Osteocyte (in vitro differentiated cells): Measurements from ENCODE around the gene NOA1. TPM values are rescaled to one million over a fixed set of nuclear protein-coding genes. Genes with fewer than 3 reads are reported as not detected.

ENCODE experiments used
- DNase-seq: peaks from one replicate; pipeline ENCODE4 v3.0.0; 2021; ENCODE audit warnings: mixed read lengths; ENCODE audit not compliant: unreplicated experiment; ENCODE audit errors: extremely low spot score
- H3K27ac Mint-ChIP-seq: one replicate; pipeline ENCODE4 v1.8.0; 2021; ENCODE audit warnings: mild to moderate bottlenecking, mixed read lengths; ENCODE audit not compliant: unreplicated experiment
- H3K27me3 Mint-ChIP-seq: one replicate; pipeline ENCODE4 v1.8.0; 2021; ENCODE audit warnings: mixed read lengths; ENCODE audit not compliant: unreplicated experiment
- H3K36me3 Mint-ChIP-seq: one replicate; pipeline ENCODE4 v1.8.0; 2021; ENCODE audit warnings: mixed read lengths; ENCODE audit not compliant: unreplicated experiment
- H3K4me1 Mint-ChIP-seq: one replicate; pipeline ENCODE4 v1.8.0; 2021; ENCODE audit warnings: mixed read lengths; ENCODE audit not compliant: unreplicated experiment
- H3K4me3 Mint-ChIP-seq: one replicate; pipeline ENCODE4 v1.8.0; 2021; ENCODE audit warnings: mild to moderate bottlenecking, moderate library complexity, mixed read lengths; ENCODE audit not compliant: unreplicated experiment
- H3K9me3 Mint-ChIP-seq: one replicate; pipeline ENCODE4 v1.8.0; 2021; ENCODE audit warnings: mixed read lengths; ENCODE audit not compliant: unreplicated experiment
- total RNA-seq: library from RNA; stranded (reverse); gene quantifications from 2 replicates; pipeline ENCODE4 v1.2.1, GENCODE V29; 2021
- TF ChIP-seq, protein P1 (sequence below): fragments of 200-600 bp; sonication (generic); IDR thresholded peaks from 2 replicates; pipeline ENCODE4 v1.5.0; 2021; ENCODE audit warnings: antibody characterized with exemption, mild to moderate bottlenecking, moderate library complexity

The NOA1 gene
- total RNA-seq, 1 donor from 2014 or later = 21.6 TPM

DNA sequence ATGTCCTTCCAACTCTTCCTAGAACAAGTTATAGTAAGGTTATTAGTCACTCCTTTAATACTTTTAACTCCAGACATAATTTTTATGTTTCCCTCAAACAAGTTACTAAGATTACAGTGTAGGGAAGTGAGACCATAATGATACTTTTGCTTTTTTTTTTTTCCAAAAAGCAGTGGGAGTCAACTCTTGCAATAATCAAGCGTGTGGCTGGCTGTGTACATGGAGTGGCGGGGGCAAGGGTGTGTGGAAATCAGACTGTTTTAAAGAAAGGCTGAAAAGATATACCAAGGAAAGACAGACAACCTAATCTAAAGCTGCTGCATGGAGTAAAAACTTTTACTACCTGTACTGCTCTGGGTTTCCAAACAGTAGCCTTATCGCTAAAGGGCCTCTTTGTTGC is 4.1 kb downstream of the NOA1 start:
- peaks cover 5% of the 10 kb centered on the region for H3K9me3 Mint-ChIP-seq
- peaks cover 38% of the 10 kb centered on the region for H3K36me3 Mint-ChIP-seq
- H3K27ac Mint-ChIP-seq = no peak overlapping the region
- no peak for DNase-seq
- no peaks in the 10 kb centered on the region for H3K27me3 Mint-ChIP-seq
- no peak overlapping the region for H3K4me3 Mint-ChIP-seq
- H3K4me1 Mint-ChIP-seq = peaks cover 16% of the 10 kb centered on the region
- TF ChIP-seq, protein P1, sequence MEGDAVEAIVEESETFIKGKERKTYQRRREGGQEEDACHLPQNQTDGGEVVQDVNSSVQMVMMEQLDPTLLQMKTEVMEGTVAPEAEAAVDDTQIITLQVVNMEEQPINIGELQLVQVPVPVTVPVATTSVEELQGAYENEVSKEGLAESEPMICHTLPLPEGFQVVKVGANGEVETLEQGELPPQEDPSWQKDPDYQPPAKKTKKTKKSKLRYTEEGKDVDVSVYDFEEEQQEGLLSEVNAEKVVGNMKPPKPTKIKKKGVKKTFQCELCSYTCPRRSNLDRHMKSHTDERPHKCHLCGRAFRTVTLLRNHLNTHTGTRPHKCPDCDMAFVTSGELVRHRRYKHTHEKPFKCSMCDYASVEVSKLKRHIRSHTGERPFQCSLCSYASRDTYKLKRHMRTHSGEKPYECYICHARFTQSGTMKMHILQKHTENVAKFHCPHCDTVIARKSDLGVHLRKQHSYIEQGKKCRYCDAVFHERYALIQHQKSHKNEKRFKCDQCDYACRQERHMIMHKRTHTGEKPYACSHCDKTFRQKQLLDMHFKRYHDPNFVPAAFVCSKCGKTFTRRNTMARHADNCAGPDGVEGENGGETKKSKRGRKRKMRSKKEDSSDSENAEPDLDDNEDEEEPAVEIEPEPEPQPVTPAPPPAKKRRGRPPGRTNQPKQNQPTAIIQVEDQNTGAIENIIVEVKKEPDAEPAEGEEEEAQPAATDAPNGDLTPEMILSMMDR = no peak

DNA sequence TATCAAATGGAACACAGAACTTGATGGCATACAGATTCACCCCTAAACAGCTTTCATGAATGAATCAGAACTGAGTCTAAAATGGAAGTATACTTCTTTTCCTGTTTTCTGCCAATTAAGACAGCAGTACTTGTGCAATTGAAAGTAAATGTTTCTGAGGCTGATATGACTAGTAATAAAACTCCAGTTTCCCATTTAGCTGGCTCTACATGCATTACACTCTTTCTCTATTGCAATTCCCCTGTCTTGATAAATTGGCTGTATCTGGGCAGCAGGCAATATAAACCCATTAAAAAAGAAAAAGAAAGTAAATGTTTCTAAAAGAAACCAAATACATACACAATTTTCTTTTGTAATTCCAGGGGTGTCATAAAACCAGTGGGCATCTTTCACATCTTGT is 4.6 kb downstream of the NOA1 start:
- TF ChIP-seq, protein P1 = no peak
- Mint-ChIP-seq H3K4me1 (peaks cover 16% of the 10 kb centered on the region), H3K36me3 (peaks cover 40% of the 10 kb centered on the region), H3K9me3 (peaks cover 5% of the 10 kb centered on the region), H3K27me3 (no peaks in the 10 kb centered on the region), H3K27ac (no peak overlapping the region), H3K4me3 (no peak overlapping the region)
- no peak for DNase-seq

DNA sequence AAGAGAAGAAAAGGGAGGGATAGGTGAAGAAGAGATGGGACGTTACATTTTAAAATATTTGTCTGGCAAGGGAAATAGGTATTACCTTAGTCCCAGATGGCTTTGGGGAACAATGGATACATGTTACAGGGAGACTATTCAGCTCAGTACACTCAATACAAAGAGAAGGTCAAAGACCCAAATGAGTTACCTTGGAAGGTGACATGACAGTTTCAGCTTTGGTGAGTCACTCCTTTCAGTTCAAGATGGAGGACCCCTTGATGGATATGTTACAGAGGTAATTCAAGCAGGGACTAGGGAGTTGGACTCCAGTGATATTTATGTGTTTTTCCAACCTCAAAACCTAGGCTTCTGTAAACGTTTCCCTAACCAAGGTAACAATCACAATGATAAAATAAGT is 5.0 kb downstream of the NOA1 start:
- peaks cover 42% of the 10 kb centered on the region for H3K36me3 Mint-ChIP-seq

DNA sequence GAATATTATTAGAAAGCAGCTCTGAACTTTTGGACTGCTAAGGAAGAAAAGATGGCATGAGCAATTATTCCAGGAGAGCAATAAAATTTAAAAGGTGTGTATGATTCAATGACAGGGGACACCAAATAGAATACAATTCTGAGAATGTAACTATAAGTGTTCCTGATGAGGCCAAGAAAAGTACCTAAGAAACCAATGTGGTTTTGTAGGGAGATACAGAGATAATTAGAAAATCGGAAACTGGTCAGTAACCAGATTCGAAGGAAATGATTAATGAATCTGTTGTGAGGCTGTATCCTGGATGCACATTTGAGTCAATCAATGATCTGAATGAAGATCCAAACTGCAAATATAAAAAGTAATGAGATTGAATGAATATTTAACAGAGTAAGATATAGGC is 6.0 kb downstream of the NOA1 start:
- TF ChIP-seq, protein P1 = no peak
- H3K9me3 Mint-ChIP-seq = peaks cover 5% of the 10 kb centered on the region
- H3K4me1 Mint-ChIP-seq = peaks cover 14% of the 10 kb centered on the region
- H3K27me3 Mint-ChIP-seq = no peaks in the 10 kb centered on the region
- no peak for DNase-seq
- H3K4me3 Mint-ChIP-seq = no peak overlapping the region
- H3K27ac Mint-ChIP-seq = no peak overlapping the region
- peaks cover 49% of the 10 kb centered on the region for H3K36me3 Mint-ChIP-seq

More for the DNA sequence above, 5.0 kb downstream of the NOA1 start:
- no peak overlapping the region for H3K27ac Mint-ChIP-seq
- TF ChIP-seq, protein P1 = no peak
- H3K9me3 Mint-ChIP-seq = peaks cover 5% of the 10 kb centered on the region
- no peak for DNase-seq
- peaks cover 16% of the 10 kb centered on the region for H3K4me1 Mint-ChIP-seq
- H3K27me3 Mint-ChIP-seq = no peaks in the 10 kb centered on the region
- H3K4me3 Mint-ChIP-seq = no peak overlapping the region

DNA sequence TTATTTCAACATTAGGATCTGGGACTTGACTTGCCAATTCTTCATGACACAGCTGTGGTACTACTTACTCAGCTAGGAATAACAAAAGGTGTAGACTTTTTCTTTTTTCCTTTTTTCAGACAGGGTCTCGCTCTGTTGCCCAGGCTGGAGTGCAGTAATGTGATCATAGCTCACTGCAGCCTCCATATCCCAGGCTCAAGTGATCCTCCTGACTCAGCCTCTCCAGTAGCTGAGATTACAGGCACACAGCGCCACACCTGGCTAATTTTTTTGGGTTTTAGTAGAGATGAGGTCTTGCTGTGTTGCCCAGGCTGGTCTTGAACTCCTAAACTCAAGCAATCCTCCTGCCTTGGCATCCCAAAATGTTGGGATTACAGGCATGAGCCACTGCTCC is 16.3 kb downstream of the NOA1 start:
- DNase-seq = peak; percentile 40
- no peak overlapping the region for H3K27ac Mint-ChIP-seq
- TF ChIP-seq, protein P1 = no peak
- no peaks in the 10 kb centered on the region for H3K9me3 Mint-ChIP-seq
- no peak overlapping the region for H3K4me3 Mint-ChIP-seq
- H3K36me3 Mint-ChIP-seq = peaks cover 28% of the 10 kb centered on the region
- H3K4me1 Mint-ChIP-seq = peaks cover 3% of the 10 kb centered on the region
- H3K27me3 Mint-ChIP-seq = no peaks in the 10 kb centered on the region
